ENCODE results near the gene CROT.
A peak's percentile ranks its signal among the peaks of the same experiment; 100 is the strongest.

Gene CROT

DNA sequence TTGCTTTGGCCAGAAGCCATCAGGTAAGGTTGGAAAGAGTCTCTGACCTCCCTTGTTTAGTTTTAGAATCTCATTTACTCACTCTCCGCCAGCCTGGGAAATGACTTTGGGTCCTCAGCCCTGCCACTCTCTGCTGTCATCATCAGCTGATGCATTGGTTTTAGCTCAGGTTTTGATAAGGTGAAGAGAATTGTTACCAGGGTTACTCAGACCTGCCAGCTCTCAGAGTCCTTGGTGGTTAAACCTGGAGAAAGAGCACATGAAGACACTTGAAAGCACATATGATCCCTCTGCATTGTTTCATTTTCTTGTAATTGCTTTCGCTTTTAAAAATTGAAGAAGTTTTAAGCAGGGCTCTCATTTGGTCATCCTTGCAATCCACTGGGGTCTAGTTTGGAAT, 4.0 kb upstream of the CROT start:
- DNase-seq (ENCODE audit: low spot score): no peak

DNA sequence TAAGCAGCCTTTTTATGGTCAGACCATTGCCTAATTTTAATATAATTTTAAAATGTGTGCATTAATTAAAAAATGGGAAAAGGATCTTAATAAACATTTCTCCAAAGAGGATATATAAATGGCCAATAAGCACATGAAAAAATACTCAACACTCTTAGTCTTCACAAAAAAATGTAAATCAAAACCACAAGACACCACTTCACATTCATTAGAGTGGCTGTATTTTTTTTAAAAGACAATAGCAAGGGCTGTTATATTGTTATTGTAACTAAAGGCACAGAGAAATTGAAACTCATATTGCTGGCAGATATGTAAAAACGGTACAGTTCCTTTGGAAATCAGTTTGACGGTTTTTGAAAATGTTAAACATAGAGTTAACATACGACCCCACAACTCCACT, 3.2 kb upstream of the CROT start:
- DNase-seq (ENCODE audit: low spot score): no peak

DNA sequence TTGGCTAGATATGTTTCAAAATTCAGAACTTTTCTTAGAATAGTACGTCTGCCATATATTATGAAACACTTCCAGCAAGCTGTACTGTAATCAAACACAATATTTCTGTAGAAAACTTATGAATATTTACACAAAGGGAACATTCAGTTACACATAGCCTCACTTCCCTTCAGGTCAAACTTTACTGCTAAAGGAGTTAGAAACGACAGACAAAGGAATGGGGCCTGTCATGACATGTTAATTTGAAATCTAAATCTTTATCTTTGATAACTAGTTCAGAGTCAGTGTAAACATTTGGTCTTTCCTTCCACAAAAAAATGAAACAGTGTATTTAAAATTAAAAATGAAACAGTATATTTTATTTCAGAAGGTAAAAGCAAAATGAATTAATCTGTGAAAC, 1.0 kb upstream of the CROT start:
- DNase-seq (ENCODE audit: low spot score): peak; percentile 13

DNA sequence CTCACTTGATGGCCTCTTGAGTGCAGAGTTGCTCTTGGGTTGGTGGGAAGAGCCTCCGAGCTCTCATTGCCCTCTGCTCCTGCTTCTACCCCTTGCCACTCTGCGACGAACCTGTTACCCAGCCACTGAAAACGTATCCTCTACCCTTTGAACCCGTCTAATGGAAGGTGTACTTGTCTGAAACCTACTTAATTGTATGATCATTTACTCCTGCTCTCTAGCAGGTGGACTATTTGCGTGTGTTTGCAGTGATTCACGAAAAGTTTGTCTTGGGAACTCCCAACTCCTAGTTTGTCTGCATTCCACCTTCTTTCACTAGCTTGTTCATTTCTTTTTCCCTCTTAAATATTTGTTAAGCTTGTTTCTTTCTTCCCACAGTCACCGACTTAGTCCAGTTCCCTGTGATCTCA, 503 bp downstream of the CROT start:
- no peak for DNase-seq (ENCODE audit: low spot score)

DNA sequence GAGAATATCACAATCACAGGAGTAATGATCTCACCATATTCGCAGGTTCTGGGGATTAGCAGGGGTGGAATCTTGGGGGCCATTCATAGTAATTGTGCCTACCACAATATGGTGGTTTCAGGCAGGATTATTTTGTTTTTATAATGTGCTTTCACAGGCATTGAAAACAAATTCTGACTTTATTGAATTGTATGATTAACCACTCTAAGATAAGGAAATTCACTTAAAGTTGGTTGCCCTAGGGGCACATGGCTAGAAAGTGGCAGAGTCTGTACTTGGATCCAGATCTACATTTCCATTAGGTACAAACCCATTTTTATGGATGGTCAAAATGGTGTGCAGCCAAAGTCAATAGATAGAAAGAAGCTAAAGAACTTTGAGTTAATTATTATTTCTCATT, 1.7 kb downstream of the CROT start:
- no peak for DNase-seq (ENCODE audit: low spot score)

DNA sequence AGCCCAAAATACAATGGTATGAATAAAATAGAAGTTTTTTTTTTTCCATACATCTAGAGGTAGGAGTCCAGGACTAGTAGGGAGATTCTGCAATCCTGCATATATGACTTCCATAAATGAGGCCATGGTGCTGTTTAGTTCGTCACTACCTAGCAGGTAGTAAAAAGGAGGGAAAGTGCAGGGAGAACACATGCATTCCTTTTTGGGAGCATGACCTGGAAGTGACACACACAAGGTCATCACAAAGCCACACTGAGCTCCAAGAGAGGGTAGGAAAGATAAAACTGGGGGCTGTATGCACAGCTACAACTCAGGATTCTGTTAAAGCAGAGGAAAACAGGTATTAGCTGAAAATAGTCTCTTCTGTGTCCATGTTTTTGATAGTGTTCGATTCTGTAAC, 2.2 kb downstream of the CROT start:
- no peak for DNase-seq (ENCODE audit: low spot score)

DNA sequence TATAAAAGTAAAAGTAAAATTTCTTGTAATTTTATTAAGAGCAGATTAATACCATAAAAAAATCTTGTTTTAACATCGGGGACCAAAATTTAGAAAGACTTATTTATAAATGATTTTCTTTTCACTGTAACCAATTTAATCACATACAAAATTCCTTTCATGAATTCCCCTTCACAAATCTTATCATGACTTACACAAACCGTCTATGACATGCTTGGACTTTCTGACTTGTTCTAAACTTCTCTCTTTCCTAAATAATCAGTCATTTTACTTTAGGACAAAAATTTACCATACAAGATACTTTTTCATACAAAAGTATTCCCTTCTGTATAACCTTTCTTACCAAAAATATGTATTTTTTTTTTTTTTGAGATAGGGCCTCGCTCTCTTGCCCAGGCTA, 9.3 kb downstream of the CROT start:
- DNase-seq (ENCODE audit: low spot score): no peak

DNA sequence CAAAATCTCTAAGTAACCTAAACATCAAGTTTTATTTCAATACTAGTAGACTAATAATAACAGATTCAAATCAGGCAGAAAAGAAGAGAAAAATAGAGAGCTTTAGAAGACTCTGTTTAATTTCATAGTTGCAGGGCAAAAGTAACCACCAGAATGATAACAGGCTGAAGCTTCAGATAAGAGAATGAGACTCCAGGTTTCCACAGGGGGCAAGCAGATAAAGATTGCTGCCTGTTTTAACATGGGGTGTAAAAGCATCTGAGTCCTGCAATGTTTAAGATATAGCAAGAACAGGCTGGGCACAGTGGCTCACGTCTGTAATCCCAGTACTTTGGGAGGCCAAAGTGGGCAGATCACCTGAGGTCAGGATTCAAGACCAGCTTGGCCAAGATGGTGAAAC, 11.0 kb downstream of the CROT start:
- no peak for DNase-seq (ENCODE audit: low spot score)

DNA sequence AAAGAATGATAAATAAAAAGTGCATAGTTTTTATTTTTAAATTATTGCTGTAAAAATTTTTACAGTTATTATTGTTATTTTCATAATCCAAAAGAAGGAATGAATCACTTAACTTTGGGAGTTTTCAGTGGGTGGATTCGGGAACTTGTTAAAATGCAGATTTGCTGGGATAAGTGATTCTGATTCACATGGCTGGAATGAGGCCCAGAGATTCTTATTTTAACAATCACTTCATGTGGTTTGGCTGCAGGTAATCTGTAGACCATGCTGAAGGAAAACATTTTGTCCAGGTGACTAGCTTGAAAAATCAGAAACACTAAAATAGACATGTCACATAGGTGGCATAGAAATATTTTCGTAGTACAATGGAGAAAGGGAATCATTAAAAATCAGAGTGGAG, 13.9 kb downstream of the CROT start:
- DNase-seq (ENCODE audit: low spot score): no peak

DNA sequence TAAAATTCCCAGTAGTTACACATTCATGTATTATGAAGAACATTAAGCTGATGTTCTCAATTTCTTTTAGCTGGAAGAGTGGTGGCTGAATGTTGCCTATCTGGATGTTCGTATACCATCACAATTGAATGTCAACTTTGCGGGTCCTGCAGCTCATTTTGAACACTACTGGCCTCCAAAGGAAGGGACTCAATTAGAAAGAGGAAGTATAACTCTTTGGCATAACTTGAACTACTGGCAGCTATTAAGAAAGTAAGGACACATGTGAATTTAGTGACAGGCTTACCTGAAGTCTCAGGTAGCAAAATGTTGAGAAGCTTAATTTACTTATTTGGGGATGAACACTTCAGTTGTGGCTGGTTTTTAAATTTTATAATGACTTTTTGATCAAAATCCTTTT, 15.9 kb downstream of the CROT start:
- DNase-seq (ENCODE audit: low spot score): no peak

DNA sequence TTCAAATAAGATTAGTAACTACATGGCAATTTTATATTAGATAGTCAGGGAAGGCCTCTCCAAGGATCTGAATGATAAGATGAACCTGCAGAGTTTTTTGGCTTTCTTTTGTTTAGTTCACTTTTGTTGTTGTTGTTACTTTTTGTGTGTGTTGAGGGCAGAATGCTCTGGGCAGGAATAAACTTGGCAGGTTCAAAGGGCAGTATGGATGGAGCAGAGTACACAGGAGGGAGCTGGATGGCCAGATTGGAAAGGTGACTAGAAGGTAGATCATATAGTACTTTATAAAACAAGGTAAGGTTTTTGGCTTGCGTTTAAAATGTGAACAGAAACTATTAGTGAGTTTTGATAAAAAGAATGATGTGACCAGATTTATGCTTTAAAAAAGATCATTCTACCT, 17.9 kb downstream of the CROT start:
- no peak for DNase-seq (ENCODE audit: low spot score)

DNA sequence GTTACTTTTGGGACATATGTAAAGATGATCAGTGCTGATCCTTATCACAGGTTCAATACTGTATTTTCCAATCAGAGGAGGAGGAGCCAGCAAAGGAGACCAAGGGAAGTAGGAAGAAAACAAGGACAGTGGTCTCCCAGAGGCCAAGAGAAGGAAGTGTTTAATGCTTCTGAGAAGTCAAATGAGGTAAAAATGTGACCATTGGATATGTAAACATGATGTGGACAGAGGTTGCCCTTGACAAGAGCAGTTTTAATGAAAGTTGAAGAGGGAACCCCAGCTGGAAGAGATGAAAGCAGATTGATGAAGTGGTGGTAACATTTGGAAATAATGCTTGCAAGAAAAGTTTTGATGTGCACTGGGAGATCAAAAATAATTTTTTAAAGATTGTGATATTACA, 18.8 kb downstream of the CROT start:
- no peak for DNase-seq (ENCODE audit: low spot score)

DNA sequence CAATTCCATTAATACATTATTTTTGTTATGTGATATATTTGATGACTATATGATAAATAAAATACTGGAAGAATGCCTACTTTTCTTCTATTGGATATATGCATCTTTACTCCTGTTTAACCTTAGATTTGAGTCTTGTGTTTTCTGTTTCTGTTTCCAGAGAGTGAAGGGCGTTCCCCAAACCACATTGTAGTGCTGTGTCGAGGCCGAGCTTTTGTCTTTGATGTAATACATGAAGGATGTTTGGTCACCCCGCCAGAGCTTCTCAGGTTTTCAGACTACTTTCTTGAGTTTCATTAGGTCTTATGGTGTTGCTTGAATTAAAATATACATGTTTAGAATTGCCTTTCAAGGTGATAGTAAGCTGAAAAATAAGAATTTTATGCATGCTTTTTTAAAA, 23.8 kb downstream of the CROT start:
- no peak for DNase-seq (ENCODE audit: low spot score)

DNA sequence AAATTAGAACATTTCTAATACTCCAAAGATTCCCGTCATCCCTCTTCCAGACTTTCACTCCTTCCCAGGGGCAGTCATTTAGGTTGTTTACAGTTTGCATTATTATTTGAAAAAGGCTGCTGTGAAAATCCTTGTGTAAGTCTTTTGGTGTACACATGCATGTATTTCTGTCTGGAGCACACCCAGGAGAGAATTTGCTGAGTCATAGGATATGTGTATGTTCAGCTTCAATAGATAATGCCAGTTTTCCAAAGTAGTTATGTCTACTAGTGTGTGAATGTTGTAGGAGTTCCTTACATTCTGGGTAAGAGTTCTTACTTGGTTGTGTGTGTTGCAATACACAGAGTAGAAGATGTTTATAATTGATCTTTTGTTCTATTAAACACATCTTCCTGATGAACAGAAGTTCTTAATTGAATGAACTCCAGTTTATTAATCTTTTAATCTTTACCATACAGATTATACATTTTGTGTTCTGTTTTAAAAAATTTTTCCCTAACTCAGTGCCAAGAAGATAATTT, 25.3 kb downstream of the CROT start:
- no peak for DNase-seq (ENCODE audit: low spot score)

DNA sequence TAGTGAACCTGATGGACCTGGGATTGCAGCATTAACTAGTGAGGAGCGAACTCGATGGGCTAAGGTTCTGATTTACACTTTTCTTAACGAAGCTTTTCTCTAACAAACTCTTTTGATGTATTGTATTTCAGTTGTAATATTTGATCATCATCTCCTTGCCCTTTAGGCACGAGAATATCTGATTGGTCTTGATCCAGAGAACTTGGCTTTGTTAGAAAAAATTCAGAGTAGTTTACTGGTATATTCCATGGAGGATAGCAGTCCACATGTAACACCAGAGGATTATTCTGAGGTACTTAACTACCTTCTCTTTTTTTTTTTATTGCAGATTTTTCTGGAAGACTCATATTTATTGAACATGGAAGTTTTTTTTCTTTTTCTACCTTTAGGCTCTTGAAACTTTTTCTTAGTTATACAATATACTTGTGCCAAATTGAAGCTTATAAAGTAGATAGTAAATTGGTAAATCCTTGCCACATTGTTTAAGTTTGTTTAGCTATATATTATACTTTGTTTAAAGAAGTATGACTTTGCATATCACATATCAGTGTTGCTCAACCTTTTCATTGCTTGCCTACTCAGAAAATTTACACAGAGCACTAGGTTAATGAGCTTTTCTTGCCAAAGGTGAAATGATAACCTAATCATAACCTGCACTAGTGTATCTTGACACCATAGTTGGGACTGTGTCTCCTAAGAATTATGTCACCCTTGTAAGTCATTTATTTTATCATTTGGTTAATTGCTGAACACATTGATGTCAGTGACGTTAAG, 30.4 kb downstream of the CROT start:
- DNase-seq (ENCODE audit: low spot score): no peak

DNA sequence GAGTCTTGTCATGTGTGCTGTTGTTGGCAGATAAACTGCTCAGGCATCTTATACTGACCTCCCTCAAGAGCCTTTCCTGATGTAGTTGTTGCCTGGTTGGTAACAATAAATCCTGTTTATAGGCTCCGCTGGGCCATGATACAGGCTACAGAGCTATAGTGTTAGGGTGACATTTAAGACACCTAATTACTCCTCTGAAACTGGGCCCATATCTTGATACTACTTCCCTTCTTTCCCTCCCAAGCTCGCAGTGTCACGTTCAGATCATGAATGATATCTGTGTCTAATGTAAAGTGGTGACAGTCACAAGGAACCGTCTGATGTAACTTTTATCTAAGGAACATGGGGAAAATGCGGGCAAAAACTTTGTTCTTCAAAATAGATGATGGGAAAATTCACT, 35.4 kb downstream of the CROT start:
- no peak for DNase-seq (ENCODE audit: low spot score)

DNA sequence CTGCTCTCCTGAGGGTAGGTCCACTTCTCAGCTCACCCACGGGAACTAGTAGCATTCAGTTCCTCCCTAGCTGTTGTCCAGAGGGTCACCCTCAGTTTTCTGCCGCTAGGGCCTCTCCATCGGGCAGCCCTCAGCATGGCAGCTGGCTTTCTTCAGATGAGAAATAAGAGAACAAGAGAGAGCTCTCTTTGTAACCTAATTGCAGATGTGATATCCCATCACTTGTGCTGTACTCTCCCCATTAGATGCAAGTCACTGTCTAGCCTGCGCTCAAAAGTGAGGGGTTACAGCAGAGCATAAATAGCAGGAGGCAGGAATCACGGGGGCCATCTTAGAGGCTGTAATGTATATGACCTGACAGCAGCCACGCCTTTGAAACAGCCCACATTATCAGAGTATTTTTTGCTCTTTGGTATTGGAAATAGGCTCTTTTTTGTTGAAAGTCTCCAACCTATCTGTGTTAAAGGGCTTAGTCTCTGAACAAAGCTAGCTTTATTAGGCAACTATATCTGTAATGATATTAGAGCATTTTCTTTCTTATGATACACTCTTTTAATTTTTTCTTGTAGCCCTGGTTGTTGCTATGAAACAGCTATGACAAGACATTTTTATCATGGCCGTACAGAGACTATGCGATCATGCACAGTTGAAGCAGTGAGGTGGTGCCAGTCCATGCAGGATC, 45.7 kb downstream of the CROT start:
- DNase-seq (ENCODE audit: low spot score): no peak

DNA sequence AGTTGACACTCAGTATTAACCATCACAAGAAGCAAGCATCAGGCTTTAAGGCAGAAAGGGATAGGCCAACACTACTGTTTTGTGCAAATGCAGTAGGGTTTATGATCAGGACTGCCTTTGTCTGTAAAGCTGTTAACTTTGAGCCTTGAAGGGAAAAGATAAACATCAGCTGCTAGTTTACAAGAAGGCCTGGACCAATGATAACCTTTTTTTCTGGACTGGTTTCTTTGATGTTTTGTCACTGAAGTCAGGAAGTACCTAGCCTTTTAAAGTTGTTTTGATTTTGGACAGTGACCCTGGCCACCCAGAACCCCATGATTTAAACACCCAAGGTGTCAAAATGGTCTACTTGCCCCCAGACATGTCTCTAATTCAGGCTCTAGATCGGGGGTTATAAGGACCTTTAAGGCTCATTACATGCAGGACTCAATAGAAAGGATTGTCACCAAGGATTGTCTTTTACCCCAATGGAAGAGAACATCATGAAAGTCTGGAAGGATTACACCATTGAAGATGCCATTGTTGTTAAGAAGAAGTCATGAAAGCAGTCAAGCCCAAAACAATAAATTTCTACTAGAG, 50.1 kb downstream of the CROT start:
- DNase-seq (ENCODE audit: low spot score): no peak

DNA sequence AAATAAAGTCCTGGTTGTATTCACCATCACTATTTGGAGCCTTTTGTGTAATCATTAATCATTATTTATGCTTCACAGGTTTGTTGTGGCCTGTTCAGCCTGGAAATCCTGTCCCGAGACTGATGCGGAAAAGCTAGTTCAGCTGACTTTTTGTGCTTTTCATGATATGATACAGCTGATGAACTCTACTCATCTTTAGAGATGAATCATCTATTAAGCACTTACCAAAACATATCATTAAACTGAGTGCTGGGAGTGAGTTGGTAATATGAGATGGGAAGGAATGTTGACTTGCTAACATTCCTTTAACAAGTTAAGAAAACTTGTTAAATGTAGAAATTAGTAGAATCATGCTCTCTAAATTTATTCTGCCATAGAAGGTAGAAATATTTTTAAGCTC, 53.0 kb downstream of the CROT start:
- DNase-seq (ENCODE audit: low spot score): peak; percentile 54

DNA sequence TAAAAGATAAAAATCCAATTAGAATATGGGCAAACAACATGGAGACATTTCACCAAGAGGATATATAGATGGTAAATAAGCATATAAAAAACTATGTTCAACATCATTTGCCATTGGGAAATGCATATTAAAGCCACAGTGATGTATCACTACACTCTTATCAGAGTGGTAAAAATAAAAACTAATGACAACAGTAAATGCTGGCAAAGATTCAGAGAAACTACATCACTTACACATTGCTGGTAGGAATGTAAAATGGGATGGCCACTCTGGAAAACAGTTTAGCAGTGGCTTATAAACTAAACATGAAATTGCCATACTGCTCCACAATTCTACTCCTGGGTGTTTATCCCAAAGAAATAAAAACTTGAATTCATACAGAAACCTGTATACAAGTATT, 59.2 kb downstream of the CROT start:
- no peak for DNase-seq (ENCODE audit: low spot score)

DNA sequence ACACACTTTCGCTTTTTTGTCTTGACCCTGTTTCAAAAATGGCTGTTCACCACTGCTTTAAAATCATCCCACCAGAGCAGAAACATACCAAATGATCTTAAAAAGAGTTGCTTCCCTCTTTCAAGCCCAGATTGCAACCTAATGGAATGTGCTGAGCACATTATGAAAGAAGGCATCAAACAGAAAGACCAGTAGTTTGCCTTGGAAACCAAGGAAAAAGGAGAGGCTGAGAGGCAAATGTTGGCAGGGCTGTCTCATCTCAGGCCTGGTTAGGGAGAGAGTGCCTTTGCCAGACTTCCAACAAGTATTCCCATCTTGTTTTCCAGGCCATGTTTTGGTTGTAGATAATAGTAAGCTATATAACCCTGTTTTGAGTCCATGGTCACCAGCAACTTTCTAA, 65.7 kb downstream of the CROT start:
- no peak for DNase-seq (ENCODE audit: low spot score)

DNA sequence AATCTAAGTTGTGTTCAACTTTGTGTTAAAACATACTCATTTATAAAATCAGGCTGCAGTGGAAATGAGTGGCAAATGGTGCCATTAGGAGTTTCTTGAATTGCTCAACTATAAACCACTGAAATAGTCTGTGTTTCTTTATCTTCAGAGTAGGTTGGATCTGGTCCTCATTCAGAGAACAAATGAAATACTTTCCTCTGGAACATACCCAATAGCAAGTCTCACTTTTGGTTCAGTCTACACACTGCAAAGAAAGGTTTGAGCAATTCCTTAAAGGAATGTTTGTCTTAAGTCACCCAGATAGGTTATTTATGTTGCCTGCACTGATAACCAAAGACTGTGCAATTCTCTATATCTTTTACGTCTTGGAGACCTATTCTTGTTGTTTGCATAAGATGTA, 67.6 kb downstream of the CROT start:
- no peak for DNase-seq (ENCODE audit: low spot score)

All from COLO829 (cell line).